ENCODE results near the gene SLC22A16. TPM values are rescaled to one million over a fixed set of nuclear protein-coding genes. Genes with fewer than 3 reads are reported as not detected.

Gene SLC22A16
- total and polyA plus RNA-seq, 10 of the 15 experiments (the other 5 are each of a cell fraction or from before 2014, with no cell fraction given), result not detected

DNA sequence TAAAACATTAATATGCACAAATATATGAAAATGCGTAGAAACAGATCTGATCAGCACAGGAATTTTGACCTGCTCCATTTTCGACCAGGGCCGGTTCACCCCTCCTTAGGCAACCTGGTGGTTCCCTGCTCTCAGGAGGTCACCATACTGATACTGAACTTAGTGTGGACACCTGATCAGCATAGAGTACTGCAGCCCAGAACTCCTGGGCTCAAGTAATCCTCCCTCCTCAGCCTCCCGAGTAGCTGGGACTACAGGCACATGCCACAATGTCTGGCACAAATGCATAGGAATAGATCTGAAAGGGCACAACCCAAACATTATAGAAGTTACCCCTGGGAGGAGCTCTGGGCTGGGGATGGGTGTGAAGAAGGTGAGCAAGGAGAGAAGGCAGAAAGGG, 36.4 kb downstream of the SLC22A16 start:
- Histone ChIP-seq H3K4me1 (ENCODE audit: control insufficient read depth, insufficient read depth, low read length) (no peaks in the 10 kb centered on the region), H2AFZ (ENCODE audit: control insufficient read depth, low read depth, low read length) (no peak overlapping the region), H3K27ac (ENCODE audit: control insufficient read depth, insufficient read depth) (no peak overlapping the region), H3K4me3 (no peak overlapping the region), H3K27me3 (replicated peaks in 1 of 2; ENCODE audit: control insufficient read depth in 2 of 2, insufficient read depth in 2 of 2, low read length in 1 of 2) (no peaks in the 10 kb centered on the region; a peak in 1 of 4 replicates), H4K20me1 (ENCODE audit: control insufficient read depth, insufficient read depth) (no peaks in the 10 kb centered on the region), H3K9ac (ENCODE audit: control insufficient read depth, insufficient read depth, low read length) (no peak overlapping the region), H3K36me3 (ENCODE audit: control insufficient read depth in 2 of 2, insufficient read depth in 2 of 2, low read length in 1 of 2) (no peaks in the 10 kb centered on the region), H3K79me2 (ENCODE audit: control insufficient read depth, insufficient read depth, low read length) (no peaks in the 10 kb centered on the region), H3K9me3 (replicated peaks; ENCODE audit: control insufficient read depth, insufficient read depth, low read length) (no peaks in the 10 kb centered on the region), H3K4me2 (ENCODE audit: control insufficient read depth, insufficient read depth) (no peak overlapping the region)
- in situ Hi-C loops (cut with MboI), result no loop called here
- 50% methylated on average over 4 of the region's 4 CpGs for WGBS (ENCODE audit: insufficient coverage, insufficient replicate concordance, low lambda C conversion rate, missing lambda C conversion rate)
- TF ChIP-seq NR2C1 (IDR thresholded peaks at IDR 0.05) (no peak), STAT1 (conservative IDR thresholded peaks at IDR 0.05) (no peak), NFYB (IDR thresholded peaks at IDR 0.05; ENCODE audit: insufficient read depth, low read depth, low read length) (no peak), IKZF1 (conservative IDR thresholded peaks at IDR 0.05) (no peak)
- TF ChIP-seq, protein P1, sequence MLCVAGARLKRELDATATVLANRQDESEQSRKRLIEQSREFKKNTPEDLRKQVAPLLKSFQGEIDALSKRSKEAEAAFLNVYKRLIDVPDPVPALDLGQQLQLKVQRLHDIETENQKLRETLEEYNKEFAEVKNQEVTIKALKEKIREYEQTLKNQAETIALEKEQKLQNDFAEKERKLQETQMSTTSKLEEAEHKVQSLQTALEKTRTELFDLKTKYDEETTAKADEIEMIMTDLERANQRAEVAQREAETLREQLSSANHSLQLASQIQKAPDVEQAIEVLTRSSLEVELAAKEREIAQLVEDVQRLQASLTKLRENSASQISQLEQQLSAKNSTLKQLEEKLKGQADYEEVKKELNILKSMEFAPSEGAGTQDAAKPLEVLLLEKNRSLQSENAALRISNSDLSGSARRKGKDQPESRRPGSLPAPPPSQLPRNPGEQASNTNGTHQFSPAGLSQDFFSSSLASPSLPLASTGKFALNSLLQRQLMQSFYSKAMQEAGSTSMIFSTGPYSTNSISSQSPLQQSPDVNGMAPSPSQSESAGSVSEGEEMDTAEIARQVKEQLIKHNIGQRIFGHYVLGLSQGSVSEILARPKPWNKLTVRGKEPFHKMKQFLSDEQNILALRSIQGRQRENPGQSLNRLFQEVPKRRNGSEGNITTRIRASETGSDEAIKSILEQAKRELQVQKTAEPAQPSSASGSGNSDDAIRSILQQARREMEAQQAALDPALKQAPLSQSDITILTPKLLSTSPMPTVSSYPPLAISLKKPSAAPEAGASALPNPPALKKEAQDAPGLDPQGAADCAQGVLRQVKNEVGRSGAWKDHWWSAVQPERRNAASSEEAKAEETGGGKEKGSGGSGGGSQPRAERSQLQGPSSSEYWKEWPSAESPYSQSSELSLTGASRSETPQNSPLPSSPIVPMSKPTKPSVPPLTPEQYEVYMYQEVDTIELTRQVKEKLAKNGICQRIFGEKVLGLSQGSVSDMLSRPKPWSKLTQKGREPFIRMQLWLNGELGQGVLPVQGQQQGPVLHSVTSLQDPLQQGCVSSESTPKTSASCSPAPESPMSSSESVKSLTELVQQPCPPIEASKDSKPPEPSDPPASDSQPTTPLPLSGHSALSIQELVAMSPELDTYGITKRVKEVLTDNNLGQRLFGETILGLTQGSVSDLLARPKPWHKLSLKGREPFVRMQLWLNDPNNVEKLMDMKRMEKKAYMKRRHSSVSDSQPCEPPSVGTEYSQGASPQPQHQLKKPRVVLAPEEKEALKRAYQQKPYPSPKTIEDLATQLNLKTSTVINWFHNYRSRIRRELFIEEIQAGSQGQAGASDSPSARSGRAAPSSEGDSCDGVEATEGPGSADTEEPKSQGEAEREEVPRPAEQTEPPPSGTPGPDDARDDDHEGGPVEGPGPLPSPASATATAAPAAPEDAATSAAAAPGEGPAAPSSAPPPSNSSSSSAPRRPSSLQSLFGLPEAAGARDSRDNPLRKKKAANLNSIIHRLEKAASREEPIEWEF (IDR thresholded peaks at IDR 0.05; ENCODE audit: insufficient replicate concordance, low read depth, low read length), result no peak
- ChIA-PET RAD21 (ENCODE audit: unreplicated experiment) (no interaction called here), CTCF (no interaction called here), POLR2A (no interaction called here), SMC1A (ENCODE audit: uncharacterized antibody, unreplicated experiment) (no interaction called here)
- ATAC-seq, result no peak
- intact Hi-C loops (cut with micrococcal nuclease; ENCODE audit: unreplicated experiment), result no loop called here
- no TSS peak for BruUV-seq (replicated peaks)
- FAIRE-seq, result no peak
- no peak for DNase-seq (ENCODE audit: low read depth, low spot score)

Data from GM12878 (cell line).